Skeletal muscle satellite cell (primary cell): ENCODE measurements around the gene ADSS1.
A peak's percentile ranks its signal among the peaks of the same experiment; 100 is the strongest.
"Not testable (repeated sequence)": the region's sequence is repeated elsewhere in the genome, so short reads cannot be mapped to it uniquely, and the experiment has no call there.

Experiments
- H3K27me3 ChIP-seq: 2 replicates; pipeline ENCODE4 v1.7.0; 2013; ENCODE audit warnings: low read length; ENCODE audit not compliant: control insufficient read depth, insufficient read depth
- H3K36me3 ChIP-seq: 2 replicates; pipeline ENCODE4 v1.7.0; 2013; ENCODE audit warnings: mild to moderate bottlenecking, control low read depth, low read length; ENCODE audit not compliant: insufficient read depth
- H3K4me1 ChIP-seq: 2 replicates; pipeline ENCODE4 v1.7.0; 2013; ENCODE audit warnings: low read length; ENCODE audit not compliant: control insufficient read depth, insufficient read depth
- H3K4me2 ChIP-seq: 2 replicates; pipeline ENCODE4 v1.7.0; 2013; ENCODE audit warnings: mild to moderate bottlenecking, low read length
- H3K4me3 ChIP-seq: 2 replicates; pipeline ENCODE4 v1.7.0; 2013; ENCODE audit warnings: low read length
- H3K9ac ChIP-seq: 2 replicates; pipeline ENCODE4 v1.7.0; 2013; ENCODE audit warnings: mild to moderate bottlenecking, low read depth, low read length, moderate library complexity
- H3K9me3 ChIP-seq: replicated peaks from 2 replicates; pipeline ENCODE4 v1.7.0; 2013; ENCODE audit warnings: mild to moderate bottlenecking, control low read depth, low read length

The ADSS1 gene

GRCh38 chr14:104742586-104743455 is 18.8 kb downstream of the ADSS1 start:
- no peaks in the 10 kb centered on the region for H3K27me3 ChIP-seq
- no peaks in the 10 kb centered on the region for H3K9me3 ChIP-seq
- H3K4me2 ChIP-seq, result no peak overlapping the region
- no peak overlapping the region for H3K4me3 ChIP-seq
- peaks cover 27% of the 10 kb centered on the region for H3K4me1 ChIP-seq
- H3K9ac ChIP-seq, result no peak overlapping the region
- H3K36me3 ChIP-seq, result no peaks in the 10 kb centered on the region

DNA sequence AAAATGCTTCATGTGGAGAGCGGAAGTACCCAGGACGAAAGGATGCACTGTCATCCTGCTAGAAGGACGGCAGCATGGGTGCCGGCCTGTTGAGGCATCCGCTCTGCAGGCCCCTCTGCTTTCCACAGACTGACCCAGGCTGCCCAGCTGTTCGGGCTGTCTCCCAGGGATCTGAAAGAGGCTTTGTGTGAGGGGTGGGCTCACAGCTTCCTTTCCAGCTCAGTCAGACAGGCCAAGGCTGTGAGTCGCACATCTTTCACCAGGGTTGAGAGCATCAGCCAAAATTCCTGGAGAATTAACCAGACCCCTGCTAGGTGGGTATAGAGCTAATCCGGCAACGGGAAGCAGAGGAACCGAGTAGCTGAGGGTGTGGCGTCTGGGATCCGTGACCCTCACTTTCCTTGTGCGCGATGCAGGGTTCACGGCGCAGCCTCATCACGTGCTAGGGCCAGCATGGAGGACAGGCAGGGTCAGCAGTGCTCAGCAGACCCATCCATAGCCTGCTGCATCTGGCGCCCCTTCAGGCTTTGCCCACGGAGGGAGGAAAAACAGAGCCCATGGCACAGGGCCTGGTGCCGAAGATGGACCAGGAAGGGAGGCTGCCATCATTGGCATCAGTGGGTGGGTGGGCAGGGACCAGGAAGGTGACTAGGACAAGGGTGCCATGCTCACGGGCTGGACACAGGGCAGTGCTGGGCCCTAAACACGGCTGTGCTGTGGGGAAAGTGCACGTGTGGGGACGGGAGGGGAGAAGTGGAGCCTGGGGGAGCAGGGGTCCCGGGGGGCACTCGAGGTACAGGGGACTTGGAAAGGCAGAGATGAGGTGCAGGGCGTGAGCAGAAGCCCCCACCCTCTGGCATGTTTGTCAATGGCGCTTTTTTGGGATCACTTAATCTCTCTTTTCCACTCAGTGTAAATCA is 19.7 kb downstream of the ADSS1 start:
- Histone ChIP-seq H3K9ac (no peak overlapping the region), H3K36me3 (no peaks in the 10 kb centered on the region), H3K4me1 (peaks cover 29% of the 10 kb centered on the region), H3K4me2 (no peak overlapping the region), H3K27me3 (no peaks in the 10 kb centered on the region), H3K4me3 (no peak overlapping the region), H3K9me3 (no peaks in the 10 kb centered on the region)

DNA sequence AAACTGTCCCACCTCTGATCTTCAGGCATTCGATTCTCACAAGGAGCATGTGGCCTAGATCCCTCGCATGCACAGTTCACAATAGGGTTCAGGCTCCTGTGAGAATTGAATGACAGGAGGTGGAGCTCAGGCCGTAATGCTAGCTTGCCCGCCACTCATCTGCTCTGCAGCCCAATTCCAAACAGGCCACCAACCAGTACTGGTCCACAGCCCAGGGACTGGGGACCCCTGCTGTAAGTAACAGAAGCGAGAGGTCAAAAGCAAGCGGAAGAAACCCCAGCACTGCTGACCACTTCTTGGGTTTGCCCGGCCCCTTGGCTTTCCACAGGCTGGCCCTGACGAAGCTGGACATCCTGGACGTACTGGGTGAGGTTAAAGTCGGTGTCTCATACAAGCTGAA is 20.5 kb downstream of the ADSS1 start:
- Histone ChIP-seq H3K4me3 (no peak overlapping the region), H3K9ac (no peak overlapping the region), H3K4me1 (peaks cover 37% of the 10 kb centered on the region), H3K36me3 (no peaks in the 10 kb centered on the region), H3K9me3 (no peaks in the 10 kb centered on the region), H3K4me2 (no peak overlapping the region), H3K27me3 (no peaks in the 10 kb centered on the region)

DNA sequence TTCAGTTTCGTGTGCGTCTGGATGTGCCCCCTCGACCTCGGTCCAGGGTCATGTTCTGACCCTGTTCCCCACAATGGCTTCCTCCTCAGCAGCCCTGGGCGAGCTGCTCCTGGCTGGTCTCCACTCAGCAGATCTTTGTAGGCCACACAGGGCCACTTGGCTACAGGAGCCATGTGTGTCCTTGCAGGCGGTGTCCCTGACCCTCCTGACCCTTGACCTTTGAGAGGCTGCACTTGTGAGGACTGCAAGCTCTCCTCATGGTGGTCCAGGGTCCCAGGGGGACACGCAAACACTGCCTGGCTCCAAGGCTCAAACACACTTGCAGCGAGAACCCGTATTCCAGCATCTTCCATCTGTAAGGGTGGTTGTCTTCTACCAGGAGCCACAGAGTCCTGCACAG is 21.4 kb downstream of the ADSS1 start:
- Histone ChIP-seq H3K4me1 (peaks cover 46% of the 10 kb centered on the region), H3K36me3 (no peaks in the 10 kb centered on the region), H3K27me3 (no peaks in the 10 kb centered on the region), H3K4me2 (no peak overlapping the region), H3K4me3 (no peak overlapping the region), H3K9me3 (no peaks in the 10 kb centered on the region), H3K9ac (no peak overlapping the region)

DNA sequence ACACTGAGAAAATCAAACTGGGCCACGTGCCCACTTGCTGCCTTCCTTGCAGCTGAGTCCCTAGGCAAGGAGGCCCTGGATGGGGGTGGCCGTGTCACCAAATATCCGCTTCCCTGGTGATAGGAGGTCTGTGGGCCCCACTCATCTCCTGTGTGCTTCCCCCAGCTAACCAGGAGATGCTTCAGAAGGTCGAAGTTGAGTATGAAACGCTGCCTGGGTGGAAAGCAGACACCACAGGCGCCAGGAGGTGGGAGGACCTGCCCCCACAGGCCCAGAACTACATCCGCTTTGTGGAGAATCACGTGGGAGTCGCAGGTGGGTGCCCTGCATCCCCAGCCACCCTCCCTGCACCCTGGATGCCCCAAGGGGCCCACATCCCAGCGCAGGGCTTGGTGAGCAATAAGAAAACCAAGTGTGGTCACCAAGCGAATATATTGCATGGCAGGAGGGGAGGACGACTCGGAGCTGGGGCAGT is 22.1 kb downstream of the ADSS1 start:
- no peaks in the 10 kb centered on the region for H3K36me3 ChIP-seq
- no peak overlapping the region for H3K4me3 ChIP-seq
- peak overlapping the region; percentile 3 for H3K4me2 ChIP-seq
- no peaks in the 10 kb centered on the region for H3K27me3 ChIP-seq
- no peak overlapping the region for H3K9ac ChIP-seq
- H3K4me1 ChIP-seq, result peaks cover 47% of the 10 kb centered on the region
- no peaks in the 10 kb centered on the region for H3K9me3 ChIP-seq

DNA sequence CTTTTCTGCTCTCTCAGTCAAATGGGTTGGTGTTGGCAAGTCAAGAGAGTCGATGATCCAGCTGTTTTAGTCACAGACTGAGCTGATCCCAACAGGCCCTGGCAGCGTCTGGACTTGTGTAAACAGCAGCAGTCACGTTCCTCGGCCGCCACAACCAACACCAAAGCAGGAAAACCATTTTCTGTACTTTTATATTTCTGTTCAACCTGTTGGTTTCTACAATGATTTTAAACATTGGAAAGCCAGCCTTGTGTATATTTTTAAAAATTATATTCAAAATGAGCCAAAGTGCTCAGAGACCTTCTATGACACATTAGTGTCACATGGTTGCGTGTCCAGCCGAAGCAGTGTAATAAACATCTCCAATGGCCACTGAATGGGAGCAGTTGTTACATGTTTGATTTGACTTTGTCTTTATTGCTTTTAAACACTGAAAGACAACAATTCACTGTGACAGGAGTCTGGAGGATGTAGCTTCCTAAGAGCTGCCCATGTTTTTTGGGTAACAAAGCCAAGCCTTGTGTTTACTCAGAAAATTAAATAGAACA is 23.0 kb downstream of the ADSS1 start:
- no peaks in the 10 kb centered on the region for H3K27me3 ChIP-seq
- peak overlapping the region; percentile 3 for H3K4me2 ChIP-seq
- no peaks in the 10 kb centered on the region for H3K36me3 ChIP-seq
- H3K4me1 ChIP-seq, result peaks cover 48% of the 10 kb centered on the region
- no peaks in the 10 kb centered on the region for H3K9me3 ChIP-seq
- no peak overlapping the region for H3K9ac ChIP-seq
- H3K4me3 ChIP-seq, result no peak overlapping the region

DNA sequence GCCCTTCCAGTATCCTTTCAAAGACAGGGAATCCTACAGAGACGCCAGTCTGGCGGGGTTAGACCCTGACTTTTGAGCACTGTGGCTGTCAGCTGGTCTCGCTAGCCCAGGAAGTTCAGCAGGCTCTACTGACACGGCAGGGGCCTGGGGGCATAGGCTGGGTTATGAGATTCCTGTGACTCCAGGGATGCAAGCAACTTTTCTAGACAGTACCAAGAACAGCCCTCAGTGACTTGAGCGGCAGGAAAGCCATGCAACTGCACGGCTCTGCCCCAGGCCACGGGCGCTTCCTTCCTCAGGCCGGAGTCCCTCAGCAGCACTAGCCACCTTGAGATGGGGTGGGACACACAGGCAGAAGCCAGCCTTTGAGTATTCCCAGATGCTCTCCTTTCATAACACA is 23.8 kb downstream of the ADSS1 start:
- no peaks in the 10 kb centered on the region for H3K36me3 ChIP-seq
- no peaks in the 10 kb centered on the region for H3K27me3 ChIP-seq
- H3K4me1 ChIP-seq, result peaks cover 52% of the 10 kb centered on the region
- H3K4me2 ChIP-seq, result no peak overlapping the region
- H3K9me3 ChIP-seq, result no peaks in the 10 kb centered on the region
- H3K9ac ChIP-seq, result no peak overlapping the region
- no peak overlapping the region for H3K4me3 ChIP-seq

- no peaks in the 10 kb centered on the region for H3K27me3 ChIP-seq
- no peak overlapping the region for H3K4me3 ChIP-seq
- H3K9ac ChIP-seq, result peak overlapping the region; percentile 29
- H3K36me3 ChIP-seq, result no peaks in the 10 kb centered on the region
- peak overlapping the region; percentile 37 for H3K4me2 ChIP-seq
- H3K4me1 ChIP-seq, result peaks cover 47% of the 10 kb centered on the region
- H3K9me3 ChIP-seq, result no peaks in the 10 kb centered on the region
These were observed 25.2 kb downstream of the ADSS1 start for GRCh38 chr14:104749111-104749649.

DNA sequence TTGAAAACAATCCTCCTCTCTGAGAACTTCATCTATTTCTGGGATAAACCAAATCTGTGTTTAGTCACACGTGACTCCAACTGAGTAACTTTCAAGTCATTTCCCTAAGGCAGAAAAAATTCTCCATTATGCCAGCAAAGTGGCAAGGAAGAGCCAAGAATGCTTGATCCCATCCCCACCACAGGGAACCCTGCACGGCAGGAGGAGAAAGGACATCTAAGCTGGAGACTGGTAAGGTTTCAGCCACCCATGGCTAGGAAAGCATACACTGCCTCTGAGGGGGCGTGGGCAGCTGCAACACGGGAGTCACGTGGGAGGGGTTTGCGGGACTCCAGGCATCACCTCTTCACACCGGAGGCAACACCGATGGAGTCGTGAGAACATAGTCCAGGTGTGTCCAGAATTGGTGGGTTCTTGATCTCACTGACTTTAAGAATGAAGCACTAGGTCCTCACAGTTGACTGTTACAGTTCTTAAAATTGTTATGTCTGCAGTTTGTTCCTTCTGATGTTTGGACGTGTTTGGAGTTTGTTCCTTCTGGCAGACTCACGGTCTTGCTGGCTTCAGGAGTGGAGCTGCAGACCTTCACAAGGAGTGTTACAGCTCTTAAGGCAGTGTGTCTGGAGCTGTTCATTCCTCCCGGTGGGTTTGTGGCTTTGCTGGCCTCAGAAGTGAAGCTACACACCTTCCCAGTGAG is 26.2 kb downstream of the ADSS1 start:
- Histone ChIP-seq H3K27me3 (no peaks in the 10 kb centered on the region), H3K9ac (no peak overlapping the region), H3K4me3 (no peak overlapping the region), H3K4me2 (peak overlapping the region; percentile 37), H3K36me3 (peaks cover 3% of the 10 kb centered on the region), H3K9me3 (no peaks in the 10 kb centered on the region), H3K4me1 (peaks cover 55% of the 10 kb centered on the region)

DNA sequence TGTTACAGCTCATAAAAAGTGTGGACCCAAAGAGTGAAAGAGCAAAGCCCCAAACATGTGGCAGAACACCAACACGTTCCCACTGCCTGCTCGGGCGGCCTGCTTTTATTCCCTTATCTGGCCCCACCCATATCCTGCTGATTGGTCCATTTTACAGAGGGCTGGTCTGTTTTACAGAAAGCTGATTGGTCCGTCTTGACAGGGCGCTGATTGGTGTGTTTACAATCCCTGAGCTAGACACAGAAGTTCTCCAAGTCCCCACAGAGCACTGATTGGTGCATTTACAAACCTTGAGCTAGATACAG is 26.7 kb downstream of the ADSS1 start:
- H3K9ac ChIP-seq, result not testable (repeated sequence)
- peaks cover 55% of the 10 kb centered on the region for H3K4me1 ChIP-seq

More for the DNA sequence above, 26.7 kb downstream of the ADSS1 start:
- not testable (repeated sequence) for H3K36me3 ChIP-seq, H3K27me3 ChIP-seq, H3K4me2 ChIP-seq, H3K4me3 ChIP-seq, H3K9me3 ChIP-seq
